ENCODE data around the gene RAB15. TPM values are rescaled to one million over a fixed set of nuclear protein-coding genes. Genes with fewer than 3 reads are reported as not detected.

Gene RAB15
- total RNA-seq, 1 donor from 2014 or later = 36.3 TPM

DNA sequence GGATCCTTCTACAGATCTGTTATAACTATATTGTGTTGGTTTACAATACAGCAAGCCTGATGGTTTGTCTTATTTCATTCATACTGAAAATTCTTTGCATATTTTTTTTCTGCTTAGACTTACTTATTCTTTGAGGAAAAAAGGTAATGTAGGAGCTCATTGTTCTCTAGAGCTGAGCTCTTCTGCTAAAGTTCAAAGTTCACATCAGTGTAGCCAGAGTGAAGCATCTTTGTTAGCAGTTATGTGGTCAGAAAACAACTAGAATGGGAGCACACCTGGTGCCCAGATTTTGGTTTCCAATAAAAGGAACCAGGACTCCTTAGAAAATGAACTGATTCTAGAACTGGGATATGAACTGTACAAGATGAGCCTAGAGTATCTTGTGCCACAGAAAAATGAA, 39.9 kb downstream of the RAB15 start:
- Mint-ChIP-seq H3K9me3 (ENCODE audit: unreplicated experiment) (no peaks in the 10 kb centered on the region), H3K4me3 (ENCODE audit: unreplicated experiment) (no peak overlapping the region), H3K36me3 (ENCODE audit: low read depth, unreplicated experiment) (peaks cover 2% of the 10 kb centered on the region), H3K27me3 (ENCODE audit: low read depth, unreplicated experiment) (no peaks in the 10 kb centered on the region), H3K4me1 (ENCODE audit: low read depth, unreplicated experiment) (peaks cover 8% of the 10 kb centered on the region), H3K27ac (ENCODE audit: unreplicated experiment) (no peak overlapping the region)
- Histone ChIP-seq H2AFZ (ENCODE audit: low read depth, low read length) (no peak overlapping the region), H3K4me2 (ENCODE audit: low read length) (no peak overlapping the region), H3K27ac (ENCODE audit: low read depth, low read length) (no peak overlapping the region), H3K79me2 (ENCODE audit: insufficient read depth, low read length) (no peaks in the 10 kb centered on the region), H3K36me3 (ENCODE audit: insufficient read depth, low read length) (peaks cover 25% of the 10 kb centered on the region), H3K4me1 (ENCODE audit: insufficient read depth, low read length) (no peaks in the 10 kb centered on the region), H3K27me3 (ENCODE audit: insufficient read depth, low read length) (no peaks in the 10 kb centered on the region), H3K9me3 (ENCODE audit: insufficient read depth, low read depth, low read length) (no peaks in the 10 kb centered on the region), H3K9ac (ENCODE audit: low read length) (no peak overlapping the region), H3K4me3 (ENCODE audit: insufficient read depth, low read depth, low read length) (no peak overlapping the region), H4K20me1 (ENCODE audit: insufficient read depth, low read length) (peaks cover 20% of the 10 kb centered on the region)
- DNase-seq (ENCODE audit: low read depth) = no peak
- TF ChIP-seq EZH2 (IDR thresholded peaks at IDR 0.05; ENCODE audit: insufficient read depth, low read length) = no peak
- TF ChIP-seq, protein P1, sequence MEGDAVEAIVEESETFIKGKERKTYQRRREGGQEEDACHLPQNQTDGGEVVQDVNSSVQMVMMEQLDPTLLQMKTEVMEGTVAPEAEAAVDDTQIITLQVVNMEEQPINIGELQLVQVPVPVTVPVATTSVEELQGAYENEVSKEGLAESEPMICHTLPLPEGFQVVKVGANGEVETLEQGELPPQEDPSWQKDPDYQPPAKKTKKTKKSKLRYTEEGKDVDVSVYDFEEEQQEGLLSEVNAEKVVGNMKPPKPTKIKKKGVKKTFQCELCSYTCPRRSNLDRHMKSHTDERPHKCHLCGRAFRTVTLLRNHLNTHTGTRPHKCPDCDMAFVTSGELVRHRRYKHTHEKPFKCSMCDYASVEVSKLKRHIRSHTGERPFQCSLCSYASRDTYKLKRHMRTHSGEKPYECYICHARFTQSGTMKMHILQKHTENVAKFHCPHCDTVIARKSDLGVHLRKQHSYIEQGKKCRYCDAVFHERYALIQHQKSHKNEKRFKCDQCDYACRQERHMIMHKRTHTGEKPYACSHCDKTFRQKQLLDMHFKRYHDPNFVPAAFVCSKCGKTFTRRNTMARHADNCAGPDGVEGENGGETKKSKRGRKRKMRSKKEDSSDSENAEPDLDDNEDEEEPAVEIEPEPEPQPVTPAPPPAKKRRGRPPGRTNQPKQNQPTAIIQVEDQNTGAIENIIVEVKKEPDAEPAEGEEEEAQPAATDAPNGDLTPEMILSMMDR (IDR thresholded peaks at IDR 0.05; ENCODE audit: insufficient read depth, low read depth, low read length) = no peak
- FAIRE-seq = no peak

DNA sequence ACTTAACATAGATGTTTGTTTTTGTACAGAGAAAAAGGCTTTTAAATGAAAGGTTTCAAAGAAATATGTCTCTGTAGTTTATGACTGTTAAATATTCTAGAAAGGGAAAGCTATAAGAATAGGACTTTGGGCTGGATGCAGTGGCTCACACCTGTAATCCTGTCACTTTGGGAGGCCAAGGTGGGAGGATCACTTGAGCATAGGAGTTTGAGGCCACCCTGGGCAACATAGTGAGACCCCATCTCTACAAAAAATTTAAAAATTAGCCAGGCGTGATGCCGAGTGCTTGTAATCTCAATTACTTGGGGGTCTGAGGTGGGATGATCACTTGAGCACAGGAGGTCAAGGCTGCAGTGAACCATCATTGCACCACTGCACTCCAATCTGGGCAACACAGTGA, 41.0 kb downstream of the RAB15 start:
- no peak overlapping the region for H3K4me3 ChIP-seq (ENCODE audit: insufficient read depth, low read depth, low read length)
- no peak overlapping the region for H3K4me3 Mint-ChIP-seq (ENCODE audit: unreplicated experiment)
- no peak for TF ChIP-seq EZH2 (IDR thresholded peaks at IDR 0.05; ENCODE audit: insufficient read depth, low read length)
- TF ChIP-seq, protein P1 (IDR thresholded peaks at IDR 0.05; ENCODE audit: insufficient read depth, low read depth, low read length) = no peak
- H3K4me2 ChIP-seq (ENCODE audit: low read length) = no peak overlapping the region
- H2AFZ ChIP-seq (ENCODE audit: low read depth, low read length) = no peak overlapping the region
- no peaks in the 10 kb centered on the region for H3K27me3 Mint-ChIP-seq (ENCODE audit: low read depth, unreplicated experiment)
- peaks cover 2% of the 10 kb centered on the region for H3K36me3 Mint-ChIP-seq (ENCODE audit: low read depth, unreplicated experiment)
- peaks cover 16% of the 10 kb centered on the region for H4K20me1 ChIP-seq (ENCODE audit: insufficient read depth, low read length)
- peaks cover 8% of the 10 kb centered on the region for H3K4me1 Mint-ChIP-seq (ENCODE audit: low read depth, unreplicated experiment)
- H3K79me2 ChIP-seq (ENCODE audit: insufficient read depth, low read length) = no peaks in the 10 kb centered on the region
- no peaks in the 10 kb centered on the region for H3K9me3 Mint-ChIP-seq (ENCODE audit: unreplicated experiment)
- H3K27ac ChIP-seq (ENCODE audit: low read depth, low read length) = no peak overlapping the region
- H3K9ac ChIP-seq (ENCODE audit: low read length) = no peak overlapping the region
- no peak overlapping the region for H3K27ac Mint-ChIP-seq (ENCODE audit: unreplicated experiment)
- H3K9me3 ChIP-seq (ENCODE audit: insufficient read depth, low read depth, low read length) = no peaks in the 10 kb centered on the region
- no peaks in the 10 kb centered on the region for H3K4me1 ChIP-seq (ENCODE audit: insufficient read depth, low read length)
- no peak for FAIRE-seq
- H3K36me3 ChIP-seq (ENCODE audit: insufficient read depth, low read length) = peaks cover 32% of the 10 kb centered on the region
- no peak for DNase-seq (ENCODE audit: low read depth)
- no peaks in the 10 kb centered on the region for H3K27me3 ChIP-seq (ENCODE audit: insufficient read depth, low read length)

DNA sequence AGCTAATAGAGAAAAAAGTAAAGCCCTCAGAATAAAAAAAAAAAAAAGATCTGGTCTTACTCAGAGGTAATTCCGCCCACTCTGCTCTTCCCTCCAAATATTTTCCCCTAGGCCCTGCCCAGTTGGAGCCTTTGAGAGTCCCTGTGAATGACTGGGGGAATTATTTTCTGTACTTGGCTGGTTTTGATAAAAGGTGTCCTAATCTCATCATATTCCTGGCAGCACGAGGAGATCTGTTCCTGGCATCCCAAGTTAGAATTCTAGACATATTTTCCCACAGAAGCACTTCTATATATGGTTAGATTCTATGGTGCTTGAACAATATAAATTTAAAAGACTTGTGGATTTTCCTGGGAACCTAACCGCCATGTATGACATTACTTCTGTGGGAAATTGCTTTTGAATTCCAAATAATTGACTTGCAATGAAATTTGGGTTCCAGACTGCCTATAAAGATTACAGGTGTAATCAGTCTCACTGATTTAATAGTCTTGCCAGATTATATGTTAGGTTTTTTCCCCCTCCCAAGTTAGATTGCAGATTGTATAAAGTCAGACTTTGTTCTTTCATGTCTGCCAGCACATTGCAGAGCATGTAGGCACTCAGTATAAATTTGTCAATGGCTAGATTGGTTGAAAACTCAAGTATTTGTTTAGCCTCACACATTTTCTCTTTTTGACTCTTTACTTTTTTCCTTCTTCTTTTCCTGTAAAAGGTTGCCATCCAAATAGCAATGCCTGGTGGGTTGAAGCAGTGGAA, 41.9 kb downstream of the RAB15 start:
- Mint-ChIP-seq H3K9me3 (ENCODE audit: unreplicated experiment) (no peaks in the 10 kb centered on the region), H3K4me3 (ENCODE audit: unreplicated experiment) (no peak overlapping the region), H3K27me3 (ENCODE audit: low read depth, unreplicated experiment) (no peaks in the 10 kb centered on the region), H3K36me3 (ENCODE audit: low read depth, unreplicated experiment) (peaks cover 2% of the 10 kb centered on the region), H3K4me1 (ENCODE audit: low read depth, unreplicated experiment) (peaks cover 8% of the 10 kb centered on the region), H3K27ac (ENCODE audit: unreplicated experiment) (no peak overlapping the region)
- FAIRE-seq (peak; percentile 37), DNase-seq (ENCODE audit: low read depth) (peak; percentile 57)
- H2AFZ ChIP-seq (ENCODE audit: low read depth, low read length) = no peak overlapping the region
- H3K79me2 ChIP-seq (ENCODE audit: insufficient read depth, low read length) = no peaks in the 10 kb centered on the region
- H3K9me3 ChIP-seq (ENCODE audit: insufficient read depth, low read depth, low read length) = no peaks in the 10 kb centered on the region
- H4K20me1 ChIP-seq (ENCODE audit: insufficient read depth, low read length) = peaks cover 16% of the 10 kb centered on the region
- no peak overlapping the region for H3K9ac ChIP-seq (ENCODE audit: low read length)
- H3K4me2 ChIP-seq (ENCODE audit: low read length) = no peak overlapping the region
- no peaks in the 10 kb centered on the region for H3K27me3 ChIP-seq (ENCODE audit: insufficient read depth, low read length)
- H3K27ac ChIP-seq (ENCODE audit: low read depth, low read length) = no peak overlapping the region
- no peak for TF ChIP-seq EZH2 (IDR thresholded peaks at IDR 0.05; ENCODE audit: insufficient read depth, low read length)
- peaks cover 32% of the 10 kb centered on the region for H3K36me3 ChIP-seq (ENCODE audit: insufficient read depth, low read length)
- H3K4me1 ChIP-seq (ENCODE audit: insufficient read depth, low read length) = no peaks in the 10 kb centered on the region
- no peak overlapping the region for H3K4me3 ChIP-seq (ENCODE audit: insufficient read depth, low read depth, low read length)

All from astrocyte (in vitro differentiated cells and primary cell).